Stimulated activated CD8-positive, alpha-beta memory T cell treated with anti-CD3 and anti-CD28 coated beads, Interleukin-15, amount 100 ng/mL, for 48 hours (primary cell): Measurements from ENCODE around the gene CYS1.
A peak's percentile ranks its signal among the peaks of the same experiment; 100 is the strongest.
"Not testable (repeated sequence)": the region's sequence is repeated elsewhere in the genome, so short reads cannot be mapped to it uniquely, and the experiment has no call there.

ENCODE experiments used
- DNase-seq, 2 donors: peaks; one replicate each; pipeline ENCODE4 v3.0.0-alpha.2; 2020; ENCODE audit warnings: low read depth in 2 of 2

The CYS1 gene

GRCh38 chr2:10079870-10080535 lies at the start of gene CYS1:
CYS1 (minus strand) TSS chr2:10080411; CDS start chr2:10080223, 188 bp downstream.
- DNase-seq = no peak

- DNase-seq = no peak
Observed at GRCh38 chr2:10129490-10129889, 49.3 kb upstream of the CYS1 start.

- DNase-seq = no peak
Observed at GRCh38 chr2:10128420-10128819, 48.2 kb upstream of the CYS1 start.

- DNase-seq = no peak
Observed at GRCh38 chr2:10126632-10127026, 46.4 kb upstream of the CYS1 start.

- DNase-seq = no peak
Observed at GRCh38 chr2:10125842-10126631, 45.8 kb upstream of the CYS1 start.

- no peak for DNase-seq
Observed at GRCh38 chr2:10124538-10125045, 44.4 kb upstream of the CYS1 start.

GRCh38 chr2:10123281-10123680 lies 43.1 kb upstream of the CYS1 start:
- DNase-seq = no peak

GRCh38 chr2:10122500-10123280 lies 42.5 kb upstream of the CYS1 start, which contains the start of gene RRM2:
RRM2 (plus strand) TSS chr2:10122739; CDS start chr2:10122799, 60 bp downstream.
- peak; percentile 93 for DNase-seq

GRCh38 chr2:10120877-10121574 lies 40.8 kb upstream of the CYS1 start:
- no peak for DNase-seq

GRCh38 chr2:10120158-10120876 lies 40.1 kb upstream of the CYS1 start:
- DNase-seq = peak; percentile 93 to 96

- no peak for DNase-seq
Observed at GRCh38 chr2:10119601-10120157, 39.5 kb upstream of the CYS1 start.

- DNase-seq = no peak
Observed at GRCh38 chr2:10119027-10119325, 38.8 kb upstream of the CYS1 start.

- DNase-seq = no peak
Observed at GRCh38 chr2:10109311-10109710, 29.1 kb upstream of the CYS1 start.

GRCh38 chr2:10104906-10105305 lies 24.7 kb upstream of the CYS1 start:
- DNase-seq = not testable (repeated sequence)

- no peak for DNase-seq
Observed at GRCh38 chr2:10103179-10103578, 23.0 kb upstream of the CYS1 start.

- DNase-seq = no peak
Observed at GRCh38 chr2:10101491-10101890, 21.3 kb upstream of the CYS1 start.

GRCh38 chr2:10097352-10098148 lies 17.3 kb upstream of the CYS1 start:
- DNase-seq = peak in 1 of 2 donors; percentile 19

GRCh38 chr2:10096641-10097040 lies 16.4 kb upstream of the CYS1 start:
- DNase-seq = no peak

- DNase-seq = no peak
Observed at GRCh38 chr2:10095175-10095574, 15.0 kb upstream of the CYS1 start.

GRCh38 chr2:10094271-10094814 lies 14.1 kb upstream of the CYS1 start:
- no peak for DNase-seq
